H9 (cell line): ENCODE measurements around the gene DNAJC18. TPM values are rescaled to one million over a fixed set of nuclear protein-coding genes. Genes with fewer than 3 reads are reported as not detected.

ENCODE experiments used
- DNase-seq: peaks from one replicate; pipeline ENCODE4 v3.0.0-alpha.2; 2017
- H2AFZ ChIP-seq: one replicate; pipeline ENCODE4 v1.6.1; 2013; ENCODE audit warnings: mild to moderate bottlenecking, low read length, control low read depth, moderate library complexity
- H2AK5ac ChIP-seq: 2 replicates; pipeline ENCODE4 v1.6.1; 2013; ENCODE audit warnings: low read length, control low read depth, mixed read lengths; ENCODE audit not compliant: insufficient read length
- H2BK120ac ChIP-seq: one replicate; pipeline ENCODE4 v1.6.1; 2013; ENCODE audit warnings: low read depth, mild to moderate bottlenecking, low read length, control low read depth, inconsistent platforms; ENCODE audit not compliant: poor library complexity, severe bottlenecking
- H2BK12ac ChIP-seq: 2 replicates; pipeline ENCODE4 v1.6.1; 2013; ENCODE audit warnings: low read length, control low read depth, mixed read lengths, low read depth; ENCODE audit not compliant: insufficient read length
- H2BK15ac ChIP-seq: 2 replicates; pipeline ENCODE4 v1.6.1; 2013; ENCODE audit warnings: low read depth, low read length, control low read depth
- H2BK20ac ChIP-seq: one replicate; pipeline ENCODE4 v1.6.1; 2013; ENCODE audit warnings: low read depth, mild to moderate bottlenecking, low read length, control low read depth, inconsistent platforms; ENCODE audit not compliant: poor library complexity, severe bottlenecking
- H2BK5ac ChIP-seq: 2 replicates; pipeline ENCODE4 v1.6.1; 2013; ENCODE audit warnings: low read length, control low read depth, mixed read lengths; ENCODE audit not compliant: insufficient read length
- H3K14ac ChIP-seq: 2 replicates; pipeline ENCODE4 v1.6.1; 2013; ENCODE audit warnings: low read length, control low read depth; ENCODE audit not compliant: insufficient read depth
- H3K18ac ChIP-seq: 2 replicates; pipeline ENCODE4 v1.6.1; 2013; ENCODE audit warnings: low read depth, mild to moderate bottlenecking, mixed read lengths, low read length, control low read depth; ENCODE audit not compliant: insufficient read length
- H3K23ac ChIP-seq: 2 replicates; pipeline ENCODE4 v1.6.1; 2013; ENCODE audit warnings: low read length, control low read depth, mixed read lengths, low read depth; ENCODE audit not compliant: insufficient read length
- H3K23me2 ChIP-seq: 2 replicates; pipeline ENCODE4 v1.6.1; 2013; ENCODE audit warnings: low read depth, mild to moderate bottlenecking, mixed read lengths, low read length, control low read depth; ENCODE audit not compliant: insufficient read length, poor library complexity, severe bottlenecking
- H3K27ac ChIP-seq: 2 replicates; pipeline ENCODE4 v1.5.1; 2013; ENCODE audit warnings: low read length, control low read depth, mixed read lengths, low read depth; ENCODE audit not compliant: insufficient read length
- H3K27me3 ChIP-seq: 2 replicates; pipeline ENCODE4 v1.6.1; 2013; ENCODE audit warnings: low read length, control low read depth, inconsistent platforms; ENCODE audit not compliant: insufficient read depth
- H3K4ac ChIP-seq: 2 replicates; pipeline ENCODE4 v1.6.1; 2013; ENCODE audit warnings: low read depth, mild to moderate bottlenecking, control low read depth, inconsistent platforms, low read length, moderate library complexity
- H3K4me1 ChIP-seq: 2 replicates; pipeline ENCODE4 v1.6.1; 2013; ENCODE audit warnings: low read length, control low read depth, inconsistent platforms; ENCODE audit not compliant: insufficient read depth
- H3K4me2 ChIP-seq: 2 replicates; pipeline ENCODE4 v1.6.1; 2013; ENCODE audit warnings: low read length, control low read depth, mixed read lengths; ENCODE audit not compliant: insufficient read length, insufficient read depth
- H3K56ac ChIP-seq: 2 replicates; pipeline ENCODE4 v1.6.1; 2013; ENCODE audit warnings: low read depth, mild to moderate bottlenecking, mixed read lengths, low read length, control low read depth; ENCODE audit not compliant: insufficient read length
- H3K79me1 ChIP-seq: 2 replicates; pipeline ENCODE4 v1.6.1; 2013; ENCODE audit warnings: low read depth, mild to moderate bottlenecking, moderate library complexity, low read length, control low read depth, inconsistent platforms; ENCODE audit not compliant: insufficient read depth, poor library complexity, severe bottlenecking
- H3K79me2 ChIP-seq: 2 replicates; pipeline ENCODE4 v1.6.1; 2013; ENCODE audit warnings: low read length, control low read depth, inconsistent platforms; ENCODE audit not compliant: insufficient read depth
- H3K9ac ChIP-seq: 2 replicates; pipeline ENCODE4 v1.6.1; 2013; ENCODE audit warnings: low read length, control low read depth, mixed read lengths; ENCODE audit not compliant: insufficient read length; ENCODE audit errors: extremely low read depth
- H3K9me3 ChIP-seq: one replicate; pipeline ENCODE4 v1.6.1; 2013; ENCODE audit warnings: low read depth, low read length, inconsistent platforms; ENCODE audit not compliant: control insufficient read depth
- H3T11ph ChIP-seq: one replicate; pipeline ENCODE4 v1.6.1; 2013; ENCODE audit warnings: mild to moderate bottlenecking, low read length, control low read depth, inconsistent platforms
- H4K20me1 ChIP-seq: one replicate; pipeline ENCODE4 v1.6.1; 2013; ENCODE audit not compliant: control insufficient read depth, insufficient read length, insufficient read depth
- H4K5ac ChIP-seq: 2 replicates; pipeline ENCODE4 v1.6.1; 2013; ENCODE audit warnings: low read depth, mild to moderate bottlenecking, mixed read lengths, low read length, control low read depth; ENCODE audit not compliant: insufficient read length
- H4K8ac ChIP-seq: replicated peaks from 2 replicates; pipeline ENCODE4 v1.6.1; 2013; ENCODE audit warnings: low read length, control low read depth, mixed read lengths, low read depth; ENCODE audit not compliant: insufficient read length
- H4K91ac ChIP-seq: 2 replicates; pipeline ENCODE4 v1.6.1; 2013; ENCODE audit warnings: low read depth, mild to moderate bottlenecking, moderate library complexity, mixed read lengths, low read length, control low read depth; ENCODE audit not compliant: insufficient read length
- H3K27ac Mint-ChIP-seq, 3 experiments: 2 replicates in 2 of 3; 3 replicates in 1 of 3; pipeline ENCODE4 v1.8.0; 2020 to 2021; ENCODE audit warnings: mixed read lengths in 3 of 3, mild to moderate bottlenecking in 1 of 3, moderate library complexity in 1 of 3
- H3K27me3 Mint-ChIP-seq: 2 replicates; pipeline ENCODE4 v1.8.0; 2021; ENCODE audit warnings: low read depth, mild to moderate bottlenecking, moderate library complexity, mixed read lengths
- H3K36me3 Mint-ChIP-seq, 3 experiments: 2 replicates in 2 of 3; 3 replicates in 1 of 3; pipeline ENCODE4 v1.8.0; 2020 to 2021; ENCODE audit warnings: low read depth in 3 of 3, mixed read lengths in 3 of 3; ENCODE audit not compliant: insufficient read depth in 1 of 3
- H3K4me1 Mint-ChIP-seq, 2 experiments: 2 replicates each; pipeline ENCODE4 v1.8.0; 2020; ENCODE audit warnings: mixed read lengths in 2 of 2
- H3K4me3 Mint-ChIP-seq, 2 experiments: 2 replicates in 1 of 2; 3 replicates in 1 of 2; pipeline ENCODE4 v1.8.0; 2020 to 2021; ENCODE audit warnings: mild to moderate bottlenecking in 2 of 2, mixed read lengths in 2 of 2, moderate library complexity in 1 of 2
- H3K9me3 Mint-ChIP-seq, 2 experiments: 2 replicates in 1 of 2; 3 replicates in 1 of 2; pipeline ENCODE4 v1.8.0; 2020; ENCODE audit warnings: mild to moderate bottlenecking in 2 of 2, mixed read lengths in 2 of 2, moderate library complexity in 1 of 2
- WGBS: extraction: QIAGEN DNeasy Blood & Tissue Kit; methylation state at CpG from one replicate; pipeline ENCODE4 v1.1.7; 2013; ENCODE audit warnings: missing lambda C conversion rate, low lambda C conversion rate, mixed read lengths; ENCODE audit not compliant: insufficient read length; ENCODE audit errors: extremely low coverage; 5-methylcytosine and 5-hydroxymethylcytosine counted together
- total RNA-seq: library from RNA; stranded (reverse); gene quantifications from 2 replicates; pipeline ENCODE4 v1.2.1, GENCODE V29; 2021
- TF ChIP-seq, protein P1 (sequence below): fragments of 200-600 bp; sonication (generic); conservative IDR thresholded peaks from 3 replicates; pipeline ENCODE4 v1.8.0; 2021; ENCODE audit warnings: antibody characterized with exemption, mild to moderate bottlenecking

The DNAJC18 gene
- total RNA-seq, 1 experiment from 2014 or later = 26.5 TPM

GRCh38 chr5:139395844-139396640 lies 43.3 kb downstream of the DNAJC18 start:
- Mint-ChIP-seq H3K27ac (peak overlapping the region in 1 of 3 experiments; percentile 34; a peak in 1 of 7 replicates), H3K36me3 (peaks cover 4 to 17% (median 10%) of the 10 kb centered on the region in 3 experiments), H3K4me1 (peaks cover 19 to 33% of the 10 kb centered on the region in 2 experiments), H3K27me3 (peaks cover 31% of the 10 kb centered on the region), H3K9me3 (no peaks in the 10 kb centered on the region), H3K4me3 (no peak overlapping the region)
- no peak for DNase-seq
- Histone ChIP-seq H3K9me3 (no peaks in the 10 kb centered on the region), H2BK5ac (no peak overlapping the region), H3K18ac (no peak overlapping the region), H3K4ac (no peak overlapping the region), H3K79me1 (no peaks in the 10 kb centered on the region), H4K8ac (no peak overlapping the region), H3T11ph (no peak overlapping the region), H3K4me1 (peaks cover 4% of the 10 kb centered on the region; the same call in 1 of the 2 replicates), H4K5ac (no peak overlapping the region), H2BK120ac (no peak overlapping the region), H3K56ac (no peak overlapping the region), H2BK20ac (no peak overlapping the region), H3K27ac (no peak overlapping the region), H3K9ac (no peak overlapping the region), H3K14ac (no peak overlapping the region), H4K20me1 (peaks cover 2% of the 10 kb centered on the region), H2AK5ac (no peak overlapping the region), H2AFZ (no peak overlapping the region), H3K23ac (no peak overlapping the region), H3K4me2 (no peak overlapping the region), H3K79me2 (no peaks in the 10 kb centered on the region), H2BK15ac (no peak overlapping the region), H2BK12ac (no peak overlapping the region), H4K91ac (no peak overlapping the region), H3K27me3 (peaks cover 8% of the 10 kb centered on the region), H3K23me2 (peaks cover 22% of the 10 kb centered on the region)
- TF ChIP-seq, protein P1, sequence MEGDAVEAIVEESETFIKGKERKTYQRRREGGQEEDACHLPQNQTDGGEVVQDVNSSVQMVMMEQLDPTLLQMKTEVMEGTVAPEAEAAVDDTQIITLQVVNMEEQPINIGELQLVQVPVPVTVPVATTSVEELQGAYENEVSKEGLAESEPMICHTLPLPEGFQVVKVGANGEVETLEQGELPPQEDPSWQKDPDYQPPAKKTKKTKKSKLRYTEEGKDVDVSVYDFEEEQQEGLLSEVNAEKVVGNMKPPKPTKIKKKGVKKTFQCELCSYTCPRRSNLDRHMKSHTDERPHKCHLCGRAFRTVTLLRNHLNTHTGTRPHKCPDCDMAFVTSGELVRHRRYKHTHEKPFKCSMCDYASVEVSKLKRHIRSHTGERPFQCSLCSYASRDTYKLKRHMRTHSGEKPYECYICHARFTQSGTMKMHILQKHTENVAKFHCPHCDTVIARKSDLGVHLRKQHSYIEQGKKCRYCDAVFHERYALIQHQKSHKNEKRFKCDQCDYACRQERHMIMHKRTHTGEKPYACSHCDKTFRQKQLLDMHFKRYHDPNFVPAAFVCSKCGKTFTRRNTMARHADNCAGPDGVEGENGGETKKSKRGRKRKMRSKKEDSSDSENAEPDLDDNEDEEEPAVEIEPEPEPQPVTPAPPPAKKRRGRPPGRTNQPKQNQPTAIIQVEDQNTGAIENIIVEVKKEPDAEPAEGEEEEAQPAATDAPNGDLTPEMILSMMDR = no peak
- no CpG with 5 or more reads among the region's 8 CpGs for WGBS
